GM08714 (cell line): ENCODE results near the gene LAMB1.
"Not testable (repeated sequence)": the region's sequence is repeated elsewhere in the genome, so short reads cannot be mapped to it uniquely, and the experiment has no call there.

Experiments used
- H3K4me3 ChIP-seq: fragments of 200-500 bp; sonication (Bioruptor generic); 2 replicates; pipeline ENCODE4 v1.5.1; 2014; ENCODE audit warnings: mild to moderate bottlenecking, low read length, inconsistent platforms
- ZNF274 ChIP-seq: IDR thresholded peaks from 2 replicates; pipeline ENCODE4 v1.6.1; 2012; ENCODE audit warnings: mild to moderate bottlenecking, low read depth, low read length

LAMB1 gene

DNA sequence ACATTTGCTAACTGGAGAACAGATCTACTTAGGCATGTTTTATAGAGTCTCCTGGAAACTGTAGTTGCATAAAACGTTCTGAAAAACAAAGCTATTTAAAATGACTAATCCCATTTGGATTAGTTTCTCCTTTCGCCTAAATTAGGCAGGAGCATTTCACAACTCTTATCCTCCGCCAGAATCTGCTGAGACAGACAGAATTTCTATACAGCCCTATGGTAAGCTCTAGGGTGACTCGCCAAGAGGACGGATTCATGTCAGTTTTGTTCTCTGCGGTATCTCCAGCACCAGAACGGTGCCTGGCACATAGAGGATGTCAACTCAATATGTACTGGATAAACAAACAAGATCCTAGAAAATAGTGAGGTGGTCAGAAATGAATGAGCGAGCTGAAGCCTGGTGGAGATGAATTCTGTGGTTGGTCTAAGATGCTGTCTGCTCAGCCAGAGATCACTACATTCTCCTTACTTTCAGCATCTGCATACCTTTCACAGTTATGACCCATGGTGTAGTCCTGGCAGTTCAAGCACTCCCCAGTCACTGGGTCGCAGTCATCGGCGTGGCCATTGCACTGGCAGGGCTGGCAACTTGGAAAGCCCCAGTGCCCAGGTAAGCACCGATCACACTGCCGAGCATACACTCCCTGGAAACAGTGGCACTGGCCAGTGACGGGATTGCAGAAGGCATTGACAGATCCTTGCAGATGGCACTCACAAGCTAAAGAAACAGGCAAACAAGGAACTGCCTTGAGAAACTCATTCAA, 44.0 kb downstream of the LAMB1 start:
- no peak overlapping the region for H3K4me3 ChIP-seq
- TF ChIP-seq ZNF274, result no peak

GRCh38 chr7:107957436-107957835, 45.5 kb downstream of the LAMB1 start:
- no peak overlapping the region for H3K4me3 ChIP-seq
- no peak for TF ChIP-seq ZNF274

- not testable (repeated sequence) for H3K4me3 ChIP-seq
Observed at GRCh38 chr7:107956950-107957349, 46.0 kb downstream of the LAMB1 start.

DNA sequence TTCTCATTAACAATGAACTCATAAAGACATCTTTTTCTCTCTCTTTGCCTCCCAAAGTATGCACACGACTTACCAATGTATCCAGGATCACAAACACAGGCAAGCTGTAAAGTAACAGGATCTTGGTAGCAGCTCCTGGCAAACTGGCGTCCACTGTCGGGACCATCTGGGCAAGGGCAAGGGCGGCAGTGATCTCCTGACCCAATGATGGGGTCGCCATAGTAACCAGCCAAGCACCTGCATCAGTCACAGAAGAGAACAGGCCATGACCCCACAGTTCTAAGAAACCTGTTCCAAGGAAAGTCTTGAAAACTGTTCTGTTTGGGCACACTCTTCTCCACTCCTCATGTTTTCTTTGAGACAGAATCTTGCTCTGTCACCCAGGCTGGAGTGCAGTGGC, 47.6 kb downstream of the LAMB1 start:
- TF ChIP-seq ZNF274, result no peak

DNA sequence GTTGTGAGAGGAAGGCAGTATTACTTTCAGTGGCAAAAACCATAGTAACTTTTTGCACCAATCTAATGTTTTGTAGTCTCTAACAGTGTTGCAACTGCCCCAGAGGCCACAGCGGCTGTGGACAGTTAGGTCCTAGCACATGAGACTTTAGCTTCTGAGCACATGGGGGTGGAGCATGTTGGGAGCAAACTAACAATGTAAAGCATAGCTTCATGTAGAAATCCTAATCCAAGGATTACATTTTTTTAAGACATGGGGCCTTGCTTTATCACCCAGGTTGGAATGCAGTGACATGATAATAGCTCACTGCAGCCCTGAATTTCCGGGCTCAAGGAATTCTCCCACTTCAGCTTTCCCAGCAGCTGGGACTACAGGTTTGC, 49.0 kb downstream of the LAMB1 start:
- no peak for TF ChIP-seq ZNF274
- no peak overlapping the region for H3K4me3 ChIP-seq

More for the DNA sequence above, 47.6 kb downstream of the LAMB1 start:
- H3K4me3 ChIP-seq, result no peak overlapping the region

DNA sequence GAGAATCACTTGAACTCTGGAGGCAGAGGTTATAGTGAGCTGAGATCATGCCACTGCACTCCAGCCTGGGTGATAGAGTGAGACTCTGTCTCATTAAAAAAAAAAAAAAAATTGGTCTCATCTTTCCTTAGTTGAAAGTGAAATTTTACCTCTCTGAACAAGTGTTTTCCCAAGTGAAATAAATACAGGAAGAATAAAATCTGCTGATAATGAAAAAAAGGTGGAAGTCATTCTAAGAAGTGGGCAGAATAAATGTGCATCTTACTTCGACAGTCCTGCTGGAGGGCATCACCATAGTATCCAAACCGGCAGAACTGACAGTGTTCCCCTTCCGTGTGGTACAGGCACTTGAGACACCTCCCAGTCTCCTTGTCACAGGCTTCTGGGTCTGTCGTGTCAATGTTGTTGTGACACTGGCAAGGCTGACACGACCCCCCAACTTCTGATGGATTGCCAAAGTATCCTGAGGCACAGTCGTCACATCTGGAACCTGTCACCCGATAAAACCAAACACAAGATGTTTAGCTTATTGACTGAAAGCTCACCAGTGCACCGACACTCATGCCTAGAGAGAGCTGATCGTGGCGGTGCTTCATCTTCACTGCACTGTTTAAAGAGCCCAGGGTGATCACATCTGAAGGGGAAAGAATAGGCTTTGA, 49.6 kb downstream of the LAMB1 start:
- no peak overlapping the region for H3K4me3 ChIP-seq

GRCh38 chr7:107951896-107952295, 51.1 kb downstream of the LAMB1 start:
- H3K4me3 ChIP-seq, result no peak overlapping the region
- TF ChIP-seq ZNF274, result no peak

More for the DNA sequence above, 49.6 kb downstream of the LAMB1 start:
- no peak for TF ChIP-seq ZNF274

DNA sequence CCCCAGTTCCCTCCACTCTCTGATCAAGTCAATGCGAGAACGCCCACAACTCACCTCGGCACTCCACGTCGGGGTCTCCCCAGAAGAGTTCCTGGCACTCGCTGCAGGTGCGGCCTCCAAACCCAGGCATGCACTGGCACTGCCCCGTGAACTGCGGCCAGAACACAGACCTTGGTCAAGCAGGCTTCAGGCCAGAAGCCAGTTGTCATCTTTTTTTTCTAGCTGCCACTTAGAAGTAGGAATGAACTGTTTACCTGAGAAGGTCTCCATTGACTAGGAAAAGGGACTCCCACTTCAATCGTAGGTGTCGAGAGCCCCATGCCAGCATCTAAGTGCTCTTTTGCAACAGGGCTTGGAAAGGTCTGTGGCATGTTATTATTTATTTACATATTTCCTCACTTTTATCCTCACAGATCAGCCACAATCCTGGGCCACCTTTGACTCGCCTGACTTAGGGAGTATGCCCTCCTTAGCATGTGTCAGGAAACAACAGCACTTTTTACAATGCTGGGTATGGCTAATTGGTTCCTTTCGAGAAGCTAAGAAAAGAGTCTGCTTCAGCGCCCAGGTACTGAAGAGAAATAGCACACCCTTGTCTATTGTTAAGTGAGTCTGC, 51.7 kb downstream of the LAMB1 start:
- TF ChIP-seq ZNF274, result no peak
- H3K4me3 ChIP-seq, result no peak overlapping the region

DNA sequence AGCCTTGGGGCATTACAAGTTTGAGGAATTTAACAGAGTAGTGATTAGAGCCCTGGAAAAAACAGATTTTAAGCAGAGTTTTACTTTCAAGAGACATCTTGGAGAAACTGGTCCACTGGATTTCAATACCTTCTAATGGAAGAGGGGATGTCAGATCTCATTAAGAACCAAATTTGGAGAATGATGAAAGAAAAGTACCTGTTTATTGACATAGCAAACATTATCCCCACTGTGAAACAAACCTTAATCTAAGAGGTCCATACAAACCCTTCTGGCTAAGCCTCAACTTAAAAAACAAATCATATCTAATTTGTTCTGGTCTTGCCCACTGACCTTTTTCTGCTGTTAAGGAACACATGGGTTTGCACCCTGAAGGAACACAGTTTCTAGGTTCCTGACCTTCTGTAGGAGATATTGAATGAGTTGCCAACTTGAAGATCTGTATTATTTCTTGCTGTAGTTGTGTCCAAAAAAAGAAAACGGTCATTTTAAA, 53.5 kb downstream of the LAMB1 start:
- TF ChIP-seq ZNF274, result no peak
- no peak overlapping the region for H3K4me3 ChIP-seq

DNA sequence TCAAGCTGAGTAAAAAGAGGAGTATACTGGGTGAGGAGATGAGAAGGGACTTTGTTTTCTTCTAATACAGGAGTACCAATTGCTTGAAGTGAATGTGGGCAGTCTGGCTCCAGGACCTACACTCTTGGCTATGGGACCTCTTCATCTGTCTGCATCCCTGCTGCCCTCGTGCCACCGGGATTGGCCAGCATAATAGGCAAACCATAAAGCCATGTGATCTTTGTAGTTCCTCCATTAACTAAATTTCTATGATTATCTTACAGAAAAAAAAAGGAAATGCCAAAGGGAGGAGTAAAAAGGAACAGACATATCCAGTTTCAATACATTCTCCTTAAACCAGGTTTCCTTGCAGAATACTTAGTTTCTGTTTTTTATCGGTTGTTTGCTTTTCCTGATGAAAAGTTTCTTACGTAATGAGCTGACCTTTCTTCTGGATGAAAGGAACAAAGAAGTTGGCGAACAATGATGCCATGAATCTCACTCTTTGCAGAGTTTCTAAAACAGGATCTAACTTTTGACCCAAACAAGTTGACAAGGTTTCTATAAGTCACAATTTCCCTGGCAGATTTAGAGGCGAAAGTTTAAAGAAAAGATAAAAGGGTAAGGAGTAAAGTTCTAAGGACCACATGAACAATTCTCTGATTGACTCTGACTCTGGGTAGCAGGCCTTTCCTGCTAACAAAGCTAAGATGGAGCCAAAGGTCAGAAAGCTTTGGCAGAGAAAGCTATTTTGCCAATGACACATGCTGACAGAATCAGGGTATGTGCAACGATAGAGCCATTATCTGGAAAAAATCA, 54.1 kb downstream of the LAMB1 start:
- H3K4me3 ChIP-seq, result no peak overlapping the region
- no peak for TF ChIP-seq ZNF274

DNA sequence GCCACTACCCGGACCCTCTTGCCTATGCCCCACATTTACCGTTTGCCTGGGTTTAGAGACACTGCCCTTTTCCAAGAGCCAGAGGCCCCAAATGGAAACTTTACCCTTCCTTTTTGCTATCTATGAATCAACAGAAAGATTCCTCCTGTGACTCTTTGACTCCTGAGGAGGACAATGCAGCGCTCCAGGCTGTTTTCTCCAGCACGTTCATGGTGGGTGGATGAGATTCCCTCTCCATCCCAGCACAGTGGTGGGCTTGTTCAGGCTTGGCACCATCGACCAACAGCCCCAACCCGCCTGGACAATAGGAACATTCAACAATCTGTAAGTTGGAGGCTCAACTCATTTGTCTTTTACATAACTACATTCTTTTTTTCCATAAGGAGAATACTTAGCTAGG, 56.1 kb downstream of the LAMB1 start:
- H3K4me3 ChIP-seq, result no peak overlapping the region
- no peak for TF ChIP-seq ZNF274

GRCh38 chr7:107946451-107946850, 56.5 kb downstream of the LAMB1 start:
- no peak for TF ChIP-seq ZNF274
- H3K4me3 ChIP-seq, result no peak overlapping the region

DNA sequence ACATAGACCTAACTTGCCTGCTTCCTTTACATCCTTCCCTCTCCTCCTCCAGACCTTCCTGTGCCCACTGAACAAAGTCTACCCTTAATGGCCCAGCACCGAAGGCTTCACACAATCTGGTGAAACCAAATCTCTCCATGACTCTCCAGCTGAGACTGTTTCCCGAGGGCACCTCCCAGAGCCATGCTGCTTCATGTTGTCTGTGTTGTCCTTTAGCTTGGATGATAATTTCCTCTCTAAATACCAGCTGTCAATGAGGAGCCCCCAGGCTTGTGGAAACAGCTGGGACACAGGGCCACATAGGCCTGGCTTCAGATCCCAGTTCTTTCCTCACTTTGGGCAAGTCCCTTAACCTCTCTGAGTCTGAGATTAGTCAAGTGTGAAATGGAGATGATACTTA, 57.6 kb downstream of the LAMB1 start:
- no peak overlapping the region for H3K4me3 ChIP-seq
- TF ChIP-seq ZNF274, result no peak

DNA sequence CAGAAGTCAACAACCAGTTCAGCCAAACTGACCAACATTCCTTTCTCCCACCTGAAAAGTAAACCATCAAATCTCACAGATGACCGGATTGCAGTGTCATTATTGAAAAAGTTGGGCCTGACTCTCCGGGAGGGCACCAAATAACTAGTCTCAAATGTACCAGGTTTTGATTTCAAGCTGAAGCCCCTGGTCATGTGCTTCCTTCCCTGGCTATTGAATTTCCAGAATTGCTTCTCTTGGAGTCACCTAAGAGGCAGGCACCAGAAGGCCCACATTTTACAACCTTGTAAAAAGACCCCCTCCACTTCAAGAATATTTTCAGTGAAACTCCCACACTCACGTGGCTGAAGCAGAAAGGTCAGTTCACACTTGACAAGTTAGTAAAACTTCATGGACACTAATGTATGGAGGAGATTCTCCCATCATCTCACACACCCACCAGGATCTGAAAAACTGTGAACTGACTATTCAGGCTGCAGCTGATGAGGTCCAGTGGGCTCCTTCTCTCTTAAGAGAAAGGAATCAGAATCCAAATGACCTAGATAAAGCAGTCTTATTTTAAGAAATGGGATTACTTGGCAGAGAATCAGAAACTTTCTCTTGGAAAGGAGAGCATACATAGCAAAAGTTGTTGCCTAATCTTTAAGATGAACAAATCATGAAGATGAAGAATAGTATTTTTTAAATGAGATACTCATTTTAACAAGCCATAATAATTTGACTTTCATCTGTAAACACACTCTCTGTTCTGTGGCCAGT, 58.4 kb downstream of the LAMB1 start:
- TF ChIP-seq ZNF274, result no peak
- H3K4me3 ChIP-seq, result no peak overlapping the region

- H3K4me3 ChIP-seq, result no peak overlapping the region
- TF ChIP-seq ZNF274, result no peak
Observed at GRCh38 chr7:107943018-107943417, 59.9 kb downstream of the LAMB1 start.
